Astrocyte of the spinal cord (primary cell): Measurements from ENCODE around the gene EXOC4.

Experiments used
- DNase-seq: peaks from one replicate; pipeline ENCODE4 v3.0.0; 2011; ENCODE audit warnings: low read depth, low spot score
- H3K4me3 ChIP-seq: 2 replicates; pipeline ENCODE4 v1.5.1; 2011; ENCODE audit warnings: low read depth, mild to moderate bottlenecking, low read length, moderate library complexity
- in situ Hi-C: cut with HindIII; loops from 2 replicates; pipeline ENCODE4 v1.10.0; 2017; ENCODE audit warnings: low sequenced_read_pairs
- TF ChIP-seq, protein P1 (sequence below): IDR thresholded peaks from 2 replicates; pipeline ENCODE4 v1.5.1; 2012; ENCODE audit warnings: low read depth, mild to moderate bottlenecking, low read length, inconsistent platforms

EXOC4 gene

DNA sequence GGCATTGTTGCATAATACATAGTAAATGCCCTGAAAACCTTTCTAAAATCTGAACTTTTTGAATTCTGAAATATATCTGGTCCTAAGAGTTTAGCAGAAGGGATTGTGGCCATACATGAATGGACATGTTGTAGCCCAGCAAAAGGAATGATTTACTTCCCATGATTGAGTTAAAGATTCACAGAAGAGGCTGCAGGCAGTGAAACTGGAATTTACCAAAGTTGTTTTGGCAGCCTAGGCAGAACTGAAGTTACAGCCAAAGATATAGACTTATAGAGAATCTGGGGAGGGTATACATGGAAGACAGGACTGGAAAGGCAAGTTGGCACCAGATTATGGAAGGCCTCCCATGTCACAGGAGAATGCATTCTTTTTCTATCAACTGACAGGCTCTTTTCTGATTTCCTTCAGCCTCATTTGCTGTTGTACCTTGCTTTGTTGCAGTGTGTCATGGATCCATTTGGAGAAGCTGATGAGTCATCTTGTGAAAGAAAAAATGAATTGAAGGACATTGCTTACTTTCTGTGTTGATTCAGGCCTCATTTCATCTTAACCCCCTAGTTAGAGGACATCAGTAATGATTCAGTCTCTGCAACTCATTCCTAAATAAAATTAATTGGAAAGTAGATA, 518.1 kb downstream of the EXOC4 start:
- in situ Hi-C loops = no loop called here
- DNase-seq = peak; percentile 65
- no peak overlapping the region for H3K4me3 ChIP-seq
- TF ChIP-seq, protein P1, sequence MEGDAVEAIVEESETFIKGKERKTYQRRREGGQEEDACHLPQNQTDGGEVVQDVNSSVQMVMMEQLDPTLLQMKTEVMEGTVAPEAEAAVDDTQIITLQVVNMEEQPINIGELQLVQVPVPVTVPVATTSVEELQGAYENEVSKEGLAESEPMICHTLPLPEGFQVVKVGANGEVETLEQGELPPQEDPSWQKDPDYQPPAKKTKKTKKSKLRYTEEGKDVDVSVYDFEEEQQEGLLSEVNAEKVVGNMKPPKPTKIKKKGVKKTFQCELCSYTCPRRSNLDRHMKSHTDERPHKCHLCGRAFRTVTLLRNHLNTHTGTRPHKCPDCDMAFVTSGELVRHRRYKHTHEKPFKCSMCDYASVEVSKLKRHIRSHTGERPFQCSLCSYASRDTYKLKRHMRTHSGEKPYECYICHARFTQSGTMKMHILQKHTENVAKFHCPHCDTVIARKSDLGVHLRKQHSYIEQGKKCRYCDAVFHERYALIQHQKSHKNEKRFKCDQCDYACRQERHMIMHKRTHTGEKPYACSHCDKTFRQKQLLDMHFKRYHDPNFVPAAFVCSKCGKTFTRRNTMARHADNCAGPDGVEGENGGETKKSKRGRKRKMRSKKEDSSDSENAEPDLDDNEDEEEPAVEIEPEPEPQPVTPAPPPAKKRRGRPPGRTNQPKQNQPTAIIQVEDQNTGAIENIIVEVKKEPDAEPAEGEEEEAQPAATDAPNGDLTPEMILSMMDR = no peak

DNA sequence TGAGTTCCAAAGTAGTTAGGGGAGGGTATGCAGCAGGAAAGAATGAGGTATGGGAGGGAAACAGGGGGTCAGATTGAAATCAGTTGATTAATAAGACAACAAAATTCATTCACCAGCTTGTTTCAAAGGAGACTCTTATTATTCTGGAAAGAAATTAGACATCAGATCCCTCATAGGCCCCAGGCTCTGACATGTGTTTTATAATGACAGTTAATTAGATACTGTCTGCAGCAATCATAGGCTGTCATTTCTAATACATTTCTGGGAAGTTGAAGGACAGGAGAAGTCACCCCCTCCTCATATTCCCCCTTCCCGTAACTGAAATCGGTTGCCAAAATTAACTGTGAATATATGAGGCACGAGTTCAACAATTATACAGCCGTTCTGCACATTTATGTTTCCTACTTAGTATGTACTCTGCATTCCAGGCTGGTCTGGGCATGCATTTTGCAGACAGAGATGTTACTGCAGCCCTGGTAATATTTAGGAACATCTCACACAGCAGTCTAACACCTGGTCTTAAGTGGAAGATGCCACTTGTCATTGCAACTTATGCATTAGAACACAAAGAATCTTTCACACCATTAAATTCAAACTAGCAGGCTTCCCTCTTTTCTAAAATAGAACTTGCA, 519.0 kb downstream of the EXOC4 start:
- no peak overlapping the region for H3K4me3 ChIP-seq
- no peak for DNase-seq
- in situ Hi-C loops = no loop called here
- TF ChIP-seq, protein P1 = no peak

DNA sequence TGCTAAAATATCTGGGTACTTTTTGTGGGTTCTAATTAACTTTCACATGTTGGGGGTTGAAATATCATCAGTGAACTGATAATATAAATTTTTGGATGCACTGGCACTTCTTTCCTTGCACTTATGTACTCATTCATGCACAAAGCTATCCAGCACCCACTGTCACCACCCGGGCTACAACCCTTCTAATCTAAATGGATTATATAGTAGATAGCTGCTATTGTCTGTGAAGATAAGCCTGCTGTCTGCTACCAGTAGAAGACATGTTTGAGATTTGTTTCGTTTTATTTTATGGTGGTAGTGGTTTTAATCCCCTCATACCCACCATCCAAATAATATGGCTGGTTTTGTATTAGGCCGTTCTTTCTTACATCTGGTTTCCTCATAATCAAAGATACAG, 520.7 kb downstream of the EXOC4 start:
- DNase-seq = no peak
- TF ChIP-seq, protein P1 = no peak
- in situ Hi-C loops = no loop called here
- H3K4me3 ChIP-seq = no peak overlapping the region

DNA sequence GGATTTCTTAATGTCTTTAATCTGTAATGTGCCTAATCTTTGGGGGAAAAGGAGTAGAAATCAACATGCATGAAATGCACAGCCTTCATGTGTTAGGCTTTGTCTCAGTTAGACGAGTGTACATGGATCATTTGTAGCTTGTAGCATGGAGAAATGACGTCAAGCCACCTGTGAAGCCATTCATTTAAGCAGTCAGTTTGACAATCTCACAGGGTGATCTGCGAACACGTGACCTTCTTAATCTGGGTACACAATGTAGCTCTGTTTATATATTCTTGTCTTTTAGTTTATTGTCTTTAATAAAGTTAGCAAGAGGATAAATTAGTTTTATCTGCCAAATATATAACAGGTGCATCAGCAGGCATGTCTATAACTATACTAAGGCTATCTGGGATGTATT, 522.3 kb downstream of the EXOC4 start:
- in situ Hi-C loops = no loop called here
- no peak overlapping the region for H3K4me3 ChIP-seq
- DNase-seq = no peak
- TF ChIP-seq, protein P1 = no peak

DNA sequence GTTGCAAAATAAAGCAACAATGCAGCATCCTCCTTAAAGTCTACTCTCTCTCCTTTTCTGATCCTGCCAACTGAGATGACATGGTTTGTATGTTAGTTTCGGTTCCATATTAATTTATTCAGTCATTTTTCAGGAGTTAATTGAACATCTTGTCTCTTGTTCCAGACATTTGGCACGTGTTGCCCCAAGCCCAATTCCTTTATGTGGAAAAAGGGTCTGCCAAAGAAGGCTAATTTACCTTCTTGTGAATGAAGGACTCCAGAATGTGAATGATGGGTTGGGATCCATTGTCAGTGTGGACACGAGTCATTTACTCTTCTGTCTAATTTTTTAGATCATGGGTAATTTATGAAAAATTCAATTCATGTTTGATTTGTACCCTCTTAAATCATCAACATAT, 523.4 kb downstream of the EXOC4 start:
- TF ChIP-seq, protein P1 = no peak
- in situ Hi-C loops = no loop called here
- H3K4me3 ChIP-seq = no peak overlapping the region
- no peak for DNase-seq

DNA sequence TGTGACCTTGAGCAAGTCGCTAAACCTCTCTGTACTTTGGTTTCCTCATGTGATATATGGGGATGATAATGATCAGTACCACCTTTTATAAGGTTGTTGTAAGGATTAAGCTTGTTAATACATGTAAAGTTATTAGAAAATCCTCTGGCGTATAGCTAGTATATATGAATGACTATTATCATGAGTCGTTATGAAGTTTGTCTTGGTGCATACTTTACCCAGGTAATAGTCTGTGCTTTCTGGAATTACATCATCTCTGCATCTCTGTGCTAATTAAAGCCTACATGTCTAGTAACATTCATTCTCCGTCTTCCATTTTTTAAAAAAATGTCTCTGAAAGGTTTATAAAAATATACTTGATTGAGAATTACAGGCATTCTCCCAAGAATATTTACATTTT, 524.8 kb downstream of the EXOC4 start:
- H3K4me3 ChIP-seq = no peak overlapping the region
- in situ Hi-C loops = no loop called here
- TF ChIP-seq, protein P1 = no peak
- DNase-seq = no peak
